SK-N-MC (cell line): Measurements from ENCODE around the gene HMOX1.

Experiments
- EZH2 ChIP-seq: fragments of 200-600 bp; sonication (generic); IDR thresholded peaks from one replicate; pipeline ENCODE4 v1.6.1; 2017; ENCODE audit warnings: antibody characterized with exemption
- FOXP2 ChIP-seq: optimal IDR thresholded peaks from 2 replicates; pipeline ENCODE3; 2011; ENCODE audit warnings: mild to moderate bottlenecking, moderate library complexity; ENCODE audit not compliant: insufficient read depth; ENCODE audit errors: extremely low read length, control extremely low read depth
- POLR2AphosphoS5 ChIP-seq: IDR thresholded peaks from 2 replicates; pipeline ENCODE4 v1.6.1; 2012; ENCODE audit warnings: mild to moderate bottlenecking, low read depth, low read length, borderline replicate concordance

GRCh38 chr22:35348026-35348590, 32.8 kb upstream of the HMOX1 start:
- TF ChIP-seq FOXP2 (no peak), POLR2AphosphoS5 (no peak), EZH2 (no peak)
